ENCODE results near the gene TMEM150B. TPM values are rescaled to one million over a fixed set of nuclear protein-coding genes. Genes with fewer than 3 reads are reported as not detected.
A peak's percentile ranks its signal among the peaks of the same experiment; 100 is the strongest.

The TMEM150B gene
- total and polyA plus RNA-seq, 2 of the 4 experiments (the other 2 are of a cell fraction): not detected

- no peak overlapping the region for H2BK120ac ChIP-seq (ENCODE audit: low read depth, low read length)
- CTCF ChIA-PET: no interaction called here
- H4K91ac ChIP-seq (ENCODE audit: insufficient read depth, low read depth, low read length): peak overlapping the region; percentile 34; the same call in 1 of the 2 replicates
- H2AK5ac ChIP-seq (ENCODE audit: low read depth, low read length): no peak overlapping the region
- peaks cover 7% of the 10 kb centered on the region; the same call in 1 of the 2 replicates for H4K20me1 ChIP-seq (ENCODE audit: insufficient read depth, low read length)
- peak; percentile 99 for ATAC-seq (ENCODE audit: low read depth)
- H4K5ac ChIP-seq (ENCODE audit: low read depth, low read length): no peak overlapping the region
- no peaks in the 10 kb centered on the region for H3K9me3 ChIP-seq (ENCODE audit: control insufficient read depth, insufficient read depth, low read length)
- peak overlapping the region; percentile 93 for H2AFZ ChIP-seq (replicated peaks; ENCODE audit: low read length, poor library complexity)
- H2BK20ac ChIP-seq (ENCODE audit: low read depth, low read length): no peak overlapping the region
- peak; percentile 43 for DNase-seq
- peak overlapping the region; percentile 65 for H3K4me3 ChIP-seq (ENCODE audit: insufficient read depth, low read depth, low read length)
- no peak overlapping the region; the same call in 1 of the 2 replicates for H3K14ac ChIP-seq (replicated peaks; ENCODE audit: low read depth, low read length)
- in situ Hi-C loops (cut with MboI; ENCODE audit: low sequenced_read_pairs): no loop called here
- peak overlapping the region; percentile 21; the same call in 1 of the 2 replicates for H3K27ac ChIP-seq (ENCODE audit: insufficient read depth, low read length)
- H2BK15ac ChIP-seq (ENCODE audit: low read depth, low read length): no peak overlapping the region; the same call in 2 of the 3 replicates
- H3K36me3 ChIP-seq (ENCODE audit: control insufficient read depth, insufficient read depth, low read length): no peaks in the 10 kb centered on the region
- BruUV-seq (replicated peaks): no TSS peak
- peaks cover 43% of the 10 kb centered on the region for H3K27me3 ChIP-seq (ENCODE audit: control insufficient read depth, insufficient read depth, low read length)
- dilution Hi-C loops (cut with HindIII; ENCODE audit: low sequenced_read_pairs, unreplicated experiment): no loop called here
- no peak overlapping the region; the same call in 1 of the 2 replicates for H3K18ac ChIP-seq (ENCODE audit: low read depth, low read length)
- H3K4me1 ChIP-seq (ENCODE audit: control insufficient read depth, insufficient read depth, low read length): peaks cover 5% of the 10 kb centered on the region; the same call in 1 of the 2 replicates
- H3K23ac ChIP-seq (ENCODE audit: low read depth, low read length): no peak overlapping the region
- POLR2A ChIA-PET (ENCODE audit: unreplicated experiment): no interaction called here
- H3K9me1 ChIP-seq (ENCODE audit: insufficient read depth, low read length): no peaks in the 10 kb centered on the region
- WGBS, 2 experiments (ENCODE audit: extremely low coverage in 2 of 2, insufficient read length in 1 of 2): 0% methylated on average over 23 of the region's 72 CpGs; no CpG with 5 or more reads in 1 of the 2 experiments
- no peak overlapping the region for H2AK9ac ChIP-seq (replicated peaks; ENCODE audit: low read depth, low read length, poor library complexity)
- H3K4ac ChIP-seq (ENCODE audit: low read depth, low read length): no peak overlapping the region
- H3K9ac ChIP-seq (ENCODE audit: low read depth, low read length): 0 out of 2 replicates have a peak overlapping the region, but pooled peaks have one; percentile 7
- no peaks in the 10 kb centered on the region for H3K79me1 ChIP-seq (ENCODE audit: low read depth in 1 of 2, low read length in 2 of 2)
- TF ChIP-seq POLR2A (IDR thresholded peaks at IDR 0.05; ENCODE audit: low read depth, low read length) (no peak), MXI1 (IDR thresholded peaks at IDR 0.05; ENCODE audit: borderline replicate concordance, low read depth, low read length) (0 out of 2 replicates have a peak, but pooled peaks have one; percentile 15)
- peak overlapping the region in 1 of 2 experiments; percentile 50; a peak in 1 of 4 replicates for H4K8ac ChIP-seq (ENCODE audit: low read depth in 2 of 2, low read length in 2 of 2)
- intact Hi-C loops (cut with micrococcal nuclease): no loop called here
- H2BK5ac ChIP-seq (ENCODE audit: low read depth, low read length, poor library complexity, severe bottlenecking): no peak overlapping the region
- H3K56ac ChIP-seq (ENCODE audit: extremely low read depth, insufficient read depth, low read length): no peak overlapping the region
- peak overlapping the region; percentile 86 for H3K4me2 ChIP-seq (ENCODE audit: low read depth, low read length)
Measured at GRCh38 chr19:55353803-55354697, 28.9 kb upstream of the TMEM150B start.

Measured in IMR-90 (cell line).